SK-N-SH (cell line): ENCODE results near the gene MAPK12. TPM values are rescaled to one million over a fixed set of nuclear protein-coding genes. Genes with fewer than 3 reads are reported as not detected.

Source experiments
- CTCF ChIA-PET: fragments of 300-600, 350-600 bp; formaldehyde crosslinking; extraction: SDS; loops from one replicate; lab custom pipeline; 2021; lab: Yijun Ruan, JAX
- POLR2A ChIA-PET: fragments of 350-600 bp; sonication (Branson Sonifier 250); formaldehyde crosslinking; extraction: SDS; loops from one replicate; lab custom pipeline; 2020; ENCODE audit warnings: antibody characterized with exemption, inconsistent platforms; lab: Yijun Ruan, JAX
- DNase-seq: peaks from one replicate; pipeline ENCODE4 v3.0.0; 2012
- H2AFZ ChIP-seq: fragments of 200-600 bp; sonication (generic); 2 replicates; pipeline ENCODE4 v1.8.1; 2016; ENCODE audit warnings: antibody characterized with exemption, mild to moderate bottlenecking, low read depth
- H3F3A ChIP-seq: fragments of 200-600 bp; sonication (generic); replicated peaks from 2 replicates; pipeline ENCODE3; 2016; ENCODE audit warnings: antibody characterized with exemption, mild to moderate bottlenecking; ENCODE audit not compliant: insufficient read depth
- H3K27ac ChIP-seq, 2 experiments: fragments of 200-500 bp in 1 of 2; fragments of 200-600 bp in 1 of 2; sonication (Bioruptor generic) in 1 of 2; sonication (generic), shearing (Covaris generic) in 1 of 2; 2 replicates each; pipeline versions ENCODE4 v1.5.1 to v1.6.1; 2014 to 2016; ENCODE audit warnings: low read depth in 2 of 2, inconsistent platforms in 1 of 2, low read length in 1 of 2, mild to moderate bottlenecking in 1 of 2, mixed read lengths in 1 of 2
- H3K27me3 ChIP-seq: fragments of 200-600 bp; sonication (generic), shearing (Covaris generic); 2 replicates; pipeline ENCODE4 v1.6.1; 2016; ENCODE audit warnings: mixed run types; ENCODE audit not compliant: insufficient read depth
- H3K36me3 ChIP-seq, 2 experiments: fragments of 200-500 bp in 1 of 2; fragments of 200-600 bp in 1 of 2; sonication (Bioruptor generic) in 1 of 2; sonication (generic) in 1 of 2; replicated peaks in 1 of 2; 2 replicates each; pipeline versions ENCODE3 to v1.5.1; 2014 to 2016; ENCODE audit warnings: low read length in 1 of 2, mild to moderate bottlenecking in 1 of 2; ENCODE audit not compliant: insufficient read depth in 2 of 2, control insufficient read depth in 1 of 2
- H3K4me1 ChIP-seq, 2 experiments: fragments of 200-500 bp in 1 of 2; fragments of 200-600 bp in 1 of 2; sonication (Bioruptor generic) in 1 of 2; sonication (generic), shearing (Covaris generic) in 1 of 2; 2 replicates each; pipeline versions ENCODE4 v1.5.1 to v1.6.1; 2014 to 2016; ENCODE audit warnings: low read depth in 1 of 2, low read length in 1 of 2, mixed run types in 1 of 2; ENCODE audit not compliant: insufficient read depth in 2 of 2, control insufficient read depth in 1 of 2
- H3K4me2 ChIP-seq: fragments of 200-600 bp; sonication (generic), shearing (Covaris generic); 2 replicates; pipeline ENCODE4 v1.6.1; 2017; ENCODE audit warnings: mixed run types
- H3K4me3 ChIP-seq, 2 experiments: fragments of 200-500 bp in 1 of 2; fragments of 200-600 bp in 1 of 2; sonication (Bioruptor generic) in 1 of 2; sonication (generic), shearing (Covaris generic) in 1 of 2; 2 replicates each; pipeline versions ENCODE4 v1.5.1 to v1.8.1; 2014 to 2016; ENCODE audit warnings: low read depth in 2 of 2, inconsistent platforms in 1 of 2, low read length in 1 of 2, mild to moderate bottlenecking in 1 of 2, mixed read lengths in 1 of 2, moderate library complexity in 1 of 2
- H3K79me2 ChIP-seq: fragments of 200-600 bp; sonication (generic); 2 replicates; pipeline ENCODE4 v1.8.1; 2017; ENCODE audit warnings: mild to moderate bottlenecking; ENCODE audit not compliant: insufficient read depth
- H3K9ac ChIP-seq: fragments of 200-600 bp; sonication (generic); 2 replicates; pipeline ENCODE4 v1.6.1; 2017; ENCODE audit warnings: mixed run types
- H3K9me2 ChIP-seq: fragments of 200-600 bp; sonication (generic); 2 replicates; pipeline ENCODE4 v1.6.1; 2017; ENCODE audit warnings: mixed run types
- H3K9me3 ChIP-seq: fragments of 200-600 bp; sonication (generic); 2 replicates; pipeline ENCODE4 v1.6.1; 2017; ENCODE audit warnings: mixed run types, mild to moderate bottlenecking, moderate library complexity
- H4K20me1 ChIP-seq: fragments of 200-600 bp; sonication (generic); 2 replicates; pipeline ENCODE4 v1.6.1; 2017; ENCODE audit warnings: mild to moderate bottlenecking, mixed run types; ENCODE audit not compliant: insufficient read depth
- ELF1 ChIP-seq: IDR thresholded peaks from 2 replicates; pipeline ENCODE4 v1.4.0; 2012
- EP300 ChIP-seq, 2 experiments: IDR thresholded peaks; 2 replicates each; pipeline versions ENCODE4 v1.4.0 to v1.6.1; 2012; ENCODE audit warnings: borderline replicate concordance in 1 of 2, low read depth in 1 of 2, low read length in 1 of 2
- EZH2phosphoT487 ChIP-seq: fragments of 200-600 bp; sonication (generic); IDR thresholded peaks from 2 replicates; pipeline ENCODE4 v1.6.1; 2017; ENCODE audit warnings: low read depth, mixed run types, mild to moderate bottlenecking, antibody characterized with exemption, moderate library complexity, borderline replicate concordance
- FOSL2 ChIP-seq: IDR thresholded peaks from 2 replicates; pipeline ENCODE4 v1.4.0; 2012; ENCODE audit warnings: low read depth, mild to moderate bottlenecking, moderate library complexity, borderline replicate concordance
- FOXM1 ChIP-seq: IDR thresholded peaks from 2 replicates; pipeline ENCODE4 v1.4.0; 2012; ENCODE audit warnings: low read depth, mild to moderate bottlenecking
- JUND ChIP-seq: IDR thresholded peaks from 2 replicates; pipeline ENCODE4 v1.4.0; 2012
- NFIC ChIP-seq: IDR thresholded peaks from 2 replicates; pipeline ENCODE4 v1.4.0; 2012; ENCODE audit warnings: borderline replicate concordance
- NRF1 ChIP-seq: IDR thresholded peaks from 2 replicates; pipeline ENCODE4 v1.6.1; 2012; ENCODE audit warnings: low read depth, mild to moderate bottlenecking, low read length
- POLR2AphosphoS5 ChIP-seq: IDR thresholded peaks from 2 replicates; pipeline ENCODE4 v1.6.1; 2012; ENCODE audit warnings: low read depth, low read length
- RAD21 ChIP-seq: IDR thresholded peaks from 2 replicates; pipeline ENCODE4 v1.6.1; 2012; ENCODE audit warnings: mild to moderate bottlenecking, low read length
- RFX5 ChIP-seq: IDR thresholded peaks from 2 replicates; pipeline ENCODE4 v1.6.1; 2012; ENCODE audit warnings: mild to moderate bottlenecking, improper control_type of control experiment, low read length
- RXRA ChIP-seq: IDR thresholded peaks from 2 replicates; pipeline ENCODE4 v1.4.0; 2012; ENCODE audit warnings: low read depth, mild to moderate bottlenecking, borderline replicate concordance
- TAF1 ChIP-seq: IDR thresholded peaks from 2 replicates; pipeline ENCODE4 v1.6.1; 2012; ENCODE audit warnings: low read depth, mild to moderate bottlenecking, low read length, moderate library complexity, borderline replicate concordance
- WGBS: methylation state at CpG from one replicate; pipeline ENCODE4 v1.1.6; 2017; ENCODE audit warnings: low lambda C conversion rate; 5-methylcytosine and 5-hydroxymethylcytosine counted together
- polyA plus RNA-seq, 3 experiments: library from polyadenylated mRNA; depleted of rRNA; stranded (reverse); fragments of >200 nt; gene quantifications; 2 replicates each; pipeline ENCODE4 v1.2.3, GENCODE V29; 2012
- TF ChIP-seq, protein P1 (sequence below): fragments of 150-350 bp; IDR thresholded peaks from 2 replicates; pipeline ENCODE4 v1.6.1; 2016; ENCODE audit warnings: mild to moderate bottlenecking, low read depth, low read length

MAPK12 gene
- polyA plus RNA-seq, 1 of the 3 experiments (the other 2 are of a cell fraction): 118 TPM

DNA sequence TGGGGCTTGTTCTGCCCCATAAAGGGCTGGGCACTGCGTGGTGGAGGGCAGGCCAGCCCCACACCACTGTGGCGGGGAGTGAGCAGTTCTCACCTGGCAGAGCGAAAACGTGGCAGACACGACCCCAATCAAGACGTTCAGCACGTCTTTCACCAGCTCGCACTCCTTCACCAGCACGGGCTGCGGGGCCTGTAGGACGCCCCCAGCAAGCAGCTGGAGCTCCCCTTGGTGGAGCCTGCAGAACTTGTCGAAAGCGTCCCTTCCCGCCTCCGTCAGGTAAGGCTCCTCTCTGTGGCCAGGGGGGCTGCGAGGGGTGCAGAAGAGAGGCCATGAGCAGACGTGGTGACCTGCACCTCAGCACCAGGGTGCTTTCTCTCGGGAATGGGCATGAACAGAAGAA lies 28.3 kb downstream of the MAPK12 start:
- H3K79me2 ChIP-seq: peaks cover 48% of the 10 kb centered on the region
- TF ChIP-seq, protein P1, sequence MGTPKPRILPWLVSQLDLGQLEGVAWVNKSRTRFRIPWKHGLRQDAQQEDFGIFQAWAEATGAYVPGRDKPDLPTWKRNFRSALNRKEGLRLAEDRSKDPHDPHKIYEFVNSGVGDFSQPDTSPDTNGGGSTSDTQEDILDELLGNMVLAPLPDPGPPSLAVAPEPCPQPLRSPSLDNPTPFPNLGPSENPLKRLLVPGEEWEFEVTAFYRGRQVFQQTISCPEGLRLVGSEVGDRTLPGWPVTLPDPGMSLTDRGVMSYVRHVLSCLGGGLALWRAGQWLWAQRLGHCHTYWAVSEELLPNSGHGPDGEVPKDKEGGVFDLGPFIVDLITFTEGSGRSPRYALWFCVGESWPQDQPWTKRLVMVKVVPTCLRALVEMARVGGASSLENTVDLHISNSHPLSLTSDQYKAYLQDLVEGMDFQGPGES: no peak
- TF ChIP-seq JUND (no peak), RXRA (no peak), NFIC (no peak), NRF1 (no peak), POLR2AphosphoS5 (no peak), FOSL2 (no peak)
- H3K4me2 ChIP-seq: no peak overlapping the region
- 98% methylated on average over 15 of the region's 18 CpGs for WGBS
- DNase-seq: no peak
- ChIA-PET POLR2A (no interaction called here), CTCF (interaction anchor here (1.0 to 2.7 kb wide), 5 partner anchors 8 to 388 kb away, joined by 3 to 19 read pairs (median 3); no protein-coding TSS in a partner anchor)
- H3F3A ChIP-seq: peaks cover 11% of the 10 kb centered on the region
- no peak overlapping the region for H3K9ac ChIP-seq
- peaks cover 4 to 8% of the 10 kb centered on the region in 2 experiments for H3K36me3 ChIP-seq
- H4K20me1 ChIP-seq: peaks cover 27% of the 10 kb centered on the region; the same call in 1 of the 2 replicates
- no peaks in the 10 kb centered on the region for H3K4me1 ChIP-seq
- no peak overlapping the region for H3K4me3 ChIP-seq
- H2AFZ ChIP-seq: no peak overlapping the region
- H3K27me3 ChIP-seq: no peaks in the 10 kb centered on the region
- no peaks in the 10 kb centered on the region for H3K9me2 ChIP-seq
- H3K9me3 ChIP-seq: no peaks in the 10 kb centered on the region
- H3K27ac ChIP-seq: no peak overlapping the region

DNA sequence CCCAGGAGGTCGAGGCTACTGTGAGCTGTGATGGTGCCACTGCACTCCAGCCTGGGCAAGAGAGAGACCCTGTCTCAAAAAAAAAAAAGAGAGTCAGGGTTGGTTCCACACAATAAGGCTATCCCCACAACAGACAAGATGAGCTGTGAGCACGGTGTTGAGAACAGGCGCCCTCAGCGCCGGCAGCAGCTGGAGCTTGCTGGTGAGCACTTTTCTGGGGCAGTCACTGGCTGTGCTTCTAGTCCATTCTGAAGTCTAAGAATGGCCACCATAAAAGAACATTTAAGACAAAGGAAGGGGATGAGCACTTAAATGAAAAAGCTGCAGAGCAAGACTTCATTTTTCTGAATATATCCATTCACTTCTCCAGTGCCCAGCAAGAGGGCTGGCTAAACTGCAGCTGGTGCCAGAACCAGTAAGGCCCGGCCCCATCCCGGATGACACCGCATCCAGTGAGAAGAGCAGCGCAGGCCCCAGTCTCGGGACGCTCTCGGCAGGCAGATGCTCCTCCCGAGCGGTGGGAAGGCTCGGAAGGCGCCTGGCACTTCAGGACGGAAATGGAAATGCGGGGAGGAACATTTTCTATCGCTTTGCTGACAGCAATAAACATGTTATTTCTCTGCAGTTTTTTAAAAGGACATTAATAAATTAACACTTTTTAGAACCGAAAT lies 28.9 kb downstream of the MAPK12 start:
- Histone ChIP-seq H3K36me3 (peaks cover 4 to 8% of the 10 kb centered on the region in 2 experiments), H4K20me1 (peaks cover 27% of the 10 kb centered on the region; the same call in 1 of the 2 replicates), H3K27ac (no peak overlapping the region), H3K4me3 (no peak overlapping the region), H3K9ac (no peak overlapping the region), H3K79me2 (peaks cover 42% of the 10 kb centered on the region), H3F3A (peaks cover 11% of the 10 kb centered on the region), H3K9me3 (no peaks in the 10 kb centered on the region), H2AFZ (no peak overlapping the region), H3K4me1 (no peaks in the 10 kb centered on the region), H3K4me2 (no peak overlapping the region), H3K27me3 (no peaks in the 10 kb centered on the region), H3K9me2 (no peaks in the 10 kb centered on the region)
- DNase-seq: no peak
- ChIA-PET POLR2A (no interaction called here), CTCF (interaction anchor here (1.0 to 2.7 kb wide), 5 partner anchors 8 to 389 kb away, joined by 3 to 19 read pairs (median 3); no protein-coding TSS in a partner anchor)
- 93% methylated on average over 19 of the region's 20 CpGs for WGBS
- no peak for TF ChIP-seq FOSL2
- TF ChIP-seq NFIC: no peak
- TF ChIP-seq ELF1: no peak
- no peak for TF ChIP-seq JUND
- TF ChIP-seq RAD21: no peak
- TF ChIP-seq EP300 (IDR thresholded peaks at IDR 0.05; ENCODE audit: borderline replicate concordance in 1 of 2, low read depth in 1 of 2, low read length in 1 of 2): no peak
- TF ChIP-seq RXRA: no peak
- no peak for TF ChIP-seq EZH2phosphoT487
- TF ChIP-seq RFX5: no peak
- TF ChIP-seq TAF1: no peak
- TF ChIP-seq FOXM1: no peak
